Fibroblast of pulmonary artery (primary cell): ENCODE data around the gene AMDHD1.

Experiments
- DNase-seq: peaks from one replicate; pipeline ENCODE4 v3.0.0-alpha.2; 2010; ENCODE audit warnings: low read depth
- H3K4me3 ChIP-seq: replicated peaks from 2 replicates; pipeline ENCODE4 v1.5.1; 2011; ENCODE audit warnings: low read depth, mild to moderate bottlenecking, control low read depth, low read length, moderate library complexity
- TF ChIP-seq, protein P1 (sequence below): IDR thresholded peaks from 2 replicates; pipeline ENCODE4 v1.5.1; 2011; ENCODE audit warnings: mild to moderate bottlenecking, control low read depth, low read length, inconsistent platforms; ENCODE audit errors: missing control alignments

Gene AMDHD1

DNA sequence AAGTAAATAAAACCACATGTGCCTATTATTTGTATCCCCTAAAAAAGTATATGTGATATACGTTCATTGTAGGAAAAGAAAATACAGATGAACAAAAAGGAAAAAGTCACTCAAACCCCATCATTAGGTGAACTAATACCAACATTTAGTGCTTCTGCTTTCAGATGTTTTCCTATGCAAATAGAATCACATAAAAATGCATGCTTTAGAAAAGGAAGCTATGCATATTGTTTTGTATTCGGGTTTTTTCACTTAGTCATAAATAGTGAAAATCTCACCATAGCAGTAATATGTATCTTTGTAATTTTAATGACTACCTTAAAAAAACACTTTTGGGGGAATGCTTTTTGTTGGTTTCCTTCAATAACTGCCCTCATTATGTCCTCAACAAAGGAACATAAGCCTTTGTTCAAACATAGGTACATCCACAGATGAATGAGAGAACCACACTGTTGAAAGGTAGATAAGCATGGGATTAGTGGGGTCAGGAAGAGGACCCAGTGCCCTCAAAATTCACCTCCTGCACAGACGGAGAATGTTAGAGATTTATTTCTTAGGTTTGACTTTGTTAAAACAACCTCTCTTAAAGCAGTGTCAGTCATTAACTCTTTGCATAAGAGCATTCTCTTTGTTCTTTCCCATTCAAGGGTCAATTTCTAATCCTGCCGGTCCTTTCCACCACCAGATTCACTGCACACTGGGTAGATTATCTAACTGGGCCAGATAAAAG is 6.5 kb downstream of the AMDHD1 start:
- DNase-seq, result no peak
- no peak overlapping the region for H3K4me3 ChIP-seq
- TF ChIP-seq, protein P1, sequence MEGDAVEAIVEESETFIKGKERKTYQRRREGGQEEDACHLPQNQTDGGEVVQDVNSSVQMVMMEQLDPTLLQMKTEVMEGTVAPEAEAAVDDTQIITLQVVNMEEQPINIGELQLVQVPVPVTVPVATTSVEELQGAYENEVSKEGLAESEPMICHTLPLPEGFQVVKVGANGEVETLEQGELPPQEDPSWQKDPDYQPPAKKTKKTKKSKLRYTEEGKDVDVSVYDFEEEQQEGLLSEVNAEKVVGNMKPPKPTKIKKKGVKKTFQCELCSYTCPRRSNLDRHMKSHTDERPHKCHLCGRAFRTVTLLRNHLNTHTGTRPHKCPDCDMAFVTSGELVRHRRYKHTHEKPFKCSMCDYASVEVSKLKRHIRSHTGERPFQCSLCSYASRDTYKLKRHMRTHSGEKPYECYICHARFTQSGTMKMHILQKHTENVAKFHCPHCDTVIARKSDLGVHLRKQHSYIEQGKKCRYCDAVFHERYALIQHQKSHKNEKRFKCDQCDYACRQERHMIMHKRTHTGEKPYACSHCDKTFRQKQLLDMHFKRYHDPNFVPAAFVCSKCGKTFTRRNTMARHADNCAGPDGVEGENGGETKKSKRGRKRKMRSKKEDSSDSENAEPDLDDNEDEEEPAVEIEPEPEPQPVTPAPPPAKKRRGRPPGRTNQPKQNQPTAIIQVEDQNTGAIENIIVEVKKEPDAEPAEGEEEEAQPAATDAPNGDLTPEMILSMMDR, result no peak

DNA sequence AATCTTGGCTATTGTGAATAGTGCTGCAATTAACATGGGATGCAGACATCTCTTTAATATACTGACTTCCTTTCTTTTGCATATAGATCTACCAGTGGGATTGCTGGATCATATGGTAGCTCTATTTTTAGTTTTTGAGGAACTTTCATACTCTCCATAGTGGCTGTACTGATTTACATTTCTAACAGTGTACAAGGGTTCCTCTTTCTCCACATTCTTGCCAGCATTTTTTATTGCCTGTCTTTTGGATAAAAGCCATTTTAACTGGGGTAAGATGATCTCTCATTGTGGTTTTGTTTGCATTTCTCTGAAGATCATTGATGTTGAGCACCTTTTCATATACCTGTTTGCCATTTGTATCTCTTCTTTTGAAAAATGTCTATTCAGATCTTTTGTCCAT is 8.4 kb downstream of the AMDHD1 start:
- no peak for DNase-seq
- TF ChIP-seq, protein P1, result no peak
- H3K4me3 ChIP-seq, result no peak overlapping the region

DNA sequence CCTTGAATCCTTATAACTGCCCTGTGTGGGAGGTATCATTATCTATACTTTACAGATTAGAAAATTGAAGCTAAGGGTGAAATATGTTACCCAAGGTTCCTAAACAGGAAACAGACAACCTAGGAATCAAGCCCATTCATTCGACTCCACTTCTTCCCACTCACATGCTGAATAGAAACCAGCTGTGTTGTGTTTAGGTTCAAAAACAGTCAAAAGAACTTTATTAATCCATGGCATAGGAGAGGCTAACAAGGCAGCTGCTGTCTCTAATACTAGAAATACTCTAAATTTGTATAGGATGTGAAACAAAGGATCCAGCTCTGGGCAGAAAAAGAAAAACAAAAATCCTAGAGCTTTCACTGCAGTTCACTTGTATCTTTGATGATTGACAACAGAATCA is 9.9 kb downstream of the AMDHD1 start:
- no peak for DNase-seq
- no peak overlapping the region for H3K4me3 ChIP-seq
- TF ChIP-seq, protein P1, result no peak

DNA sequence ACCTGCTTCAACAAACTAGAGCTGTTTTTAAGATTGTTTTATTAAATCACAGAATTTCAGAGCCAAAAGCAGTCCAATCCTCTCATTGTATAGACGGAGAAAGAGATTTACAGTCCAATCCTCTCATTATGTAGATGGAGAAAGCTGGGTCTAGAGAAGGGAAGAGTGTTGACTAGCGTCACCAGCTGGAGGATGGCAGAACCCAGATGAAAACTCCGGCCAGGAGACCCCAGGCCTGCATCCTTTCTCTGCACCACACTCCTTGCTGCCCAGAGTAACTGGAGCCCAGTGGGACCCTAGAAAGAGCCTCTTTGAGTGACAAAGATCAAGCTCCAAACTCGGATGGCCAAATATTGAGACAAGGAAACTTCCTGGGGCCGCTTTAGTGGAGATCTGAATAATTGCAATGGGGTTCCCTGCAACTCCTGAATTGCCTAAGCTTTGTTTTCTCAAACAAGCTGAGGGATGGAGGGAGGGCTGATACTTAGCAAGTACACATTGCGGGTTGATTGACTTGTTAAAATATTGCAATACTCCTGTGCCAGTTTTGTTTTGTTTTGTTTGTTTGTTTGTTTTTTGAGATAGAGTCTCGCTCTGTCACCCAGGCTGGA is 12.5 kb downstream of the AMDHD1 start:
- H3K4me3 ChIP-seq, result no peak overlapping the region
- TF ChIP-seq, protein P1, result no peak
- DNase-seq, result no peak

DNA sequence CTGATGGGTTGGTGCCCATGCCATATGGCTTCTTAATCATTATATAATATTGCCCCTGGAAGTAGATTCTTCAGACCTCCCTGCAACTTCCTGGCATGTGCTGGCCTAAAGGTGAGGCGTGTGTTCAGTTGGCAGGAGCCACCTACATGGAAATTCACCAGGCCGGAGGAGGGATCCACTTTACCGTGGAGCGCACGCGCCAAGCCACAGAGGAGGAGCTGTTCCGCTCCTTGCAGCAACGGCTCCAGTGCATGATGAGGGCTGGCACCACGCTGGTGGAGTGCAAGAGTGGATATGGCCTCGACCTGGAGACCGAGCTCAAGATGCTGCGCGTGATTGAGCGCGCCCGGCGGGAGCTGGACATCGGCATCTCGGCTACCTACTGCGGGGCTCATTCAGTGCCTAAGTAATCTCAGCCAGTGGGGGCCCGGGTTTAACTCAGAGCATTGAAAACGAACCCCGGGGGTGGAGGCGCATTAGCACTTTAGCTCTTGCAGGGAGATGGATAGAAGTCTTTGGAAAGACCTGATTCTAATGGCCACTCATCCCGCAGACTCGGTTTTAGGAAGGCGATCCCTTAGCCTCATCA is 13.5 kb downstream of the AMDHD1 start:
- DNase-seq, result no peak
- TF ChIP-seq, protein P1, result no peak
- H3K4me3 ChIP-seq, result no peak overlapping the region

DNA sequence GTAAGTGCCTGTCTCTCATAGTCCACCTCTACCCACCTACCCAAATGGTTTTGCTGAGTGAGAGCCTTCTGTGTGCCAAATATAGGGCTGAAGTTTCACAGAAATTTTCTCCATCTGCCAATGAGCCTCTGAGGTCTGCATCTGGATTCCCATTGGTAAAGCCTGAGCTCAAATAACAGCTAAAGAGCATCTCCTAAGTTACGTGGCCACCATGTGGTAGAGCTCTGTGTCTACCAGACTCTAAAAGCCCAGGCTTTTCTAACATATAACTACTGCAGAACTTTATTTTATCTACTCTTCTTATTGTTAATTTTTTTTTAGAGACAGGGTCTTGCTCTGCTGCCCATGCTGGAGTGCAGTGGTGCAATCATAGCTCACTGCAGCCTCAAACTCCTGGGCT is 16.0 kb downstream of the AMDHD1 start:
- no peak overlapping the region for H3K4me3 ChIP-seq
- TF ChIP-seq, protein P1, result no peak
- DNase-seq, result peak; percentile 11
